ENCODE data around the gene CTNND2. TPM values are rescaled to one million over a fixed set of nuclear protein-coding genes. Genes with fewer than 3 reads are reported as not detected.

Gene CTNND2
- total and polyA plus RNA-seq, 4 donors, result 0.30 to 2.2 (median 0.71) TPM

GRCh38 chr5:11227064-11227463, 677.2 kb downstream of the CTNND2 start:
- 66 to 80% methylated on average over 3 of the region's 3 CpGs for WGBS, 2 donors
- no peak for ATAC-seq (ENCODE audit: insufficient read depth, low FRiP score)
- no peaks in the 10 kb centered on the region for H3K36me3 ChIP-seq (ENCODE audit: control insufficient read depth in 4 of 4, insufficient read depth in 4 of 4, low read length in 4 of 4)

GRCh38 chr5:11224436-11225187, 679.6 kb downstream of the CTNND2 start:
- peaks cover 0 to 2% (median 0%) of the 10 kb centered on the region in 5 donors for H3K4me1 ChIP-seq (ENCODE audit: control insufficient read depth in 5 of 5, insufficient read depth in 5 of 5, low read length in 5 of 5)
- no peaks in the 10 kb centered on the region for H3K9me3 ChIP-seq (ENCODE audit: control insufficient read depth in 4 of 4, insufficient read depth in 3 of 4, low read length in 3 of 4)
- no peaks in the 10 kb centered on the region for H3K36me3 ChIP-seq (ENCODE audit: control insufficient read depth in 4 of 4, insufficient read depth in 4 of 4, low read length in 4 of 4)
- no peak for TF ChIP-seq CTCF (IDR thresholded peaks at IDR 0.05; ENCODE audit: control extremely low read depth, extremely low read depth)
- no peak overlapping the region for H3K4me3 ChIP-seq
- H3K27ac ChIP-seq (ENCODE audit: low read depth in 1 of 2, low read length in 1 of 2), result no peak overlapping the region
- DNase-seq (peak in 1 of 3 donors; percentile 6), ATAC-seq (ENCODE audit: insufficient read depth, low FRiP score) (no peak)
- no peaks in the 10 kb centered on the region for H3K27me3 ChIP-seq (ENCODE audit: control insufficient read depth in 3 of 3, insufficient read depth in 3 of 3, low read length in 2 of 3)
- no peak overlapping the region for H3K9ac ChIP-seq (ENCODE audit: insufficient read depth in 1 of 2, low read length in 2 of 2)
- WGBS, 2 donors, result 35 to 54% methylated on average over 1 of the region's 1 CpG

More at GRCh38 chr5:11227064-11227463, 677.2 kb downstream of the CTNND2 start:
- Histone ChIP-seq H3K4me3 (no peak overlapping the region), H3K9ac (ENCODE audit: insufficient read depth in 1 of 2, low read length in 2 of 2) (no peak overlapping the region), H3K27ac (ENCODE audit: low read depth in 1 of 2, low read length in 1 of 2) (no peak overlapping the region), H3K27me3 (ENCODE audit: control insufficient read depth in 3 of 3, insufficient read depth in 3 of 3, low read length in 2 of 3) (no peaks in the 10 kb centered on the region), H3K4me1 (ENCODE audit: control insufficient read depth in 5 of 5, insufficient read depth in 5 of 5, low read length in 5 of 5) (peaks cover 0 to 2% (median 0%) of the 10 kb centered on the region in 5 donors), H3K9me3 (ENCODE audit: control insufficient read depth in 4 of 4, insufficient read depth in 3 of 4, low read length in 3 of 4) (peaks cover 0 to 3% (median 0%) of the 10 kb centered on the region in 4 donors)
- no peak for TF ChIP-seq CTCF (IDR thresholded peaks at IDR 0.05; ENCODE audit: control extremely low read depth, extremely low read depth)
- no peak for DNase-seq

- H3K36me3 ChIP-seq (ENCODE audit: control insufficient read depth in 4 of 4, insufficient read depth in 4 of 4, low read length in 4 of 4), result no peaks in the 10 kb centered on the region
- no peak overlapping the region for H3K27ac ChIP-seq (ENCODE audit: low read depth in 1 of 2, low read length in 1 of 2)
- ATAC-seq (ENCODE audit: insufficient read depth, low FRiP score) (no peak), DNase-seq (no peak)
- no peak overlapping the region for H3K9ac ChIP-seq (ENCODE audit: insufficient read depth in 1 of 2, low read length in 2 of 2)
- H3K27me3 ChIP-seq (ENCODE audit: control insufficient read depth in 3 of 3, insufficient read depth in 3 of 3, low read length in 2 of 3), result no peaks in the 10 kb centered on the region
- peaks cover 0 to 1% (median 0%) of the 10 kb centered on the region in 5 donors for H3K4me1 ChIP-seq (ENCODE audit: control insufficient read depth in 5 of 5, insufficient read depth in 5 of 5, low read length in 5 of 5)
- TF ChIP-seq CTCF (IDR thresholded peaks at IDR 0.05; ENCODE audit: control extremely low read depth, extremely low read depth), result no peak
- no peaks in the 10 kb centered on the region for H3K9me3 ChIP-seq (ENCODE audit: control insufficient read depth in 4 of 4, insufficient read depth in 3 of 4, low read length in 3 of 4)
- H3K4me3 ChIP-seq, result no peak overlapping the region
- WGBS, 2 donors, result 88 to 93% methylated on average over 5 of the region's 5 CpGs
Observed at GRCh38 chr5:11222169-11222568, 682.1 kb downstream of the CTNND2 start.
